Nephron progenitor cell (in vitro differentiated cells): ENCODE results near the gene FIP1L1.

Source experiments
- DNase-seq: peaks from one replicate; pipeline ENCODE4 v3.0.0; 2021
- H3K27ac Mint-ChIP-seq: 2 replicates; pipeline ENCODE4 v1.8.0; 2021; ENCODE audit warnings: mild to moderate bottlenecking, moderate library complexity, mixed read lengths
- H3K27me3 Mint-ChIP-seq: 2 replicates; pipeline ENCODE4 v1.8.0; 2021; ENCODE audit warnings: mild to moderate bottlenecking, low read depth, mixed read lengths; ENCODE audit not compliant: poor library complexity
- H3K36me3 Mint-ChIP-seq: 2 replicates; pipeline ENCODE4 v1.8.0; 2021; ENCODE audit warnings: low read depth, mixed read lengths
- H3K4me1 Mint-ChIP-seq: 2 replicates; pipeline ENCODE4 v1.8.0; 2021; ENCODE audit warnings: mixed read lengths
- H3K4me3 Mint-ChIP-seq: 2 replicates; pipeline ENCODE4 v1.8.0; 2021; ENCODE audit warnings: mild to moderate bottlenecking, moderate library complexity, mixed read lengths
- H3K9me3 Mint-ChIP-seq: 2 replicates; pipeline ENCODE4 v1.8.0; 2021; ENCODE audit warnings: mild to moderate bottlenecking, moderate library complexity, mixed read lengths
- TF ChIP-seq, protein P1 (sequence below): fragments of 200-600 bp; sonication (generic); IDR thresholded peaks from 2 replicates; pipeline ENCODE4 v1.5.0; 2021; ENCODE audit warnings: antibody characterized with exemption

The FIP1L1 gene

DNA sequence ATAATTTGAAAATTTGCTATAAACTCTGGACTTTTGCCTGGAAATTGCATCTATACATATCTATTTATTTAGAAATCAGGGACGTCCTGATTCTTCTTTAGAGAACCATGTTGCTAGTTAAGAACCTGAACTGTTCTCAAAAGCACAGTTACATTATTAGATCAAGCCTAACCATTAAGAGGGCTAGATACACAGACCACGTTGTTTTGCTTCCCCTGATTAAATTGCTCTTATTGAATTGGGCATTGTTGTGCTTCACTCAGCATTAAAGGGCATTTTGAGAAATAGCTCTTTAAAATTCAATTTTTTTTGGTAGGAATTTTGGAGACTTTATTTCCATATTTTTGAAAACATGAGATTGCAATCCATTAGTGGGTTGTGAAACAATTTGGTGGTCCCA lies 44.4 kb downstream of the FIP1L1 start:
- no peaks in the 10 kb centered on the region for H3K4me1 Mint-ChIP-seq
- TF ChIP-seq, protein P1, sequence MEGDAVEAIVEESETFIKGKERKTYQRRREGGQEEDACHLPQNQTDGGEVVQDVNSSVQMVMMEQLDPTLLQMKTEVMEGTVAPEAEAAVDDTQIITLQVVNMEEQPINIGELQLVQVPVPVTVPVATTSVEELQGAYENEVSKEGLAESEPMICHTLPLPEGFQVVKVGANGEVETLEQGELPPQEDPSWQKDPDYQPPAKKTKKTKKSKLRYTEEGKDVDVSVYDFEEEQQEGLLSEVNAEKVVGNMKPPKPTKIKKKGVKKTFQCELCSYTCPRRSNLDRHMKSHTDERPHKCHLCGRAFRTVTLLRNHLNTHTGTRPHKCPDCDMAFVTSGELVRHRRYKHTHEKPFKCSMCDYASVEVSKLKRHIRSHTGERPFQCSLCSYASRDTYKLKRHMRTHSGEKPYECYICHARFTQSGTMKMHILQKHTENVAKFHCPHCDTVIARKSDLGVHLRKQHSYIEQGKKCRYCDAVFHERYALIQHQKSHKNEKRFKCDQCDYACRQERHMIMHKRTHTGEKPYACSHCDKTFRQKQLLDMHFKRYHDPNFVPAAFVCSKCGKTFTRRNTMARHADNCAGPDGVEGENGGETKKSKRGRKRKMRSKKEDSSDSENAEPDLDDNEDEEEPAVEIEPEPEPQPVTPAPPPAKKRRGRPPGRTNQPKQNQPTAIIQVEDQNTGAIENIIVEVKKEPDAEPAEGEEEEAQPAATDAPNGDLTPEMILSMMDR = no peak
- H3K27me3 Mint-ChIP-seq = no peaks in the 10 kb centered on the region
- DNase-seq = no peak
- no peak overlapping the region for H3K4me3 Mint-ChIP-seq
- no peaks in the 10 kb centered on the region for H3K9me3 Mint-ChIP-seq
- peaks cover 26% of the 10 kb centered on the region for H3K36me3 Mint-ChIP-seq
- H3K27ac Mint-ChIP-seq = no peak overlapping the region

GRCh38 chr4:53422367-53422766 lies 44.9 kb downstream of the FIP1L1 start:
- Mint-ChIP-seq H3K4me3 (no peak overlapping the region), H3K4me1 (no peaks in the 10 kb centered on the region), H3K9me3 (no peaks in the 10 kb centered on the region), H3K27me3 (no peaks in the 10 kb centered on the region), H3K27ac (no peak overlapping the region), H3K36me3 (peaks cover 26% of the 10 kb centered on the region)
- DNase-seq = no peak
- TF ChIP-seq, protein P1 = no peak

DNA sequence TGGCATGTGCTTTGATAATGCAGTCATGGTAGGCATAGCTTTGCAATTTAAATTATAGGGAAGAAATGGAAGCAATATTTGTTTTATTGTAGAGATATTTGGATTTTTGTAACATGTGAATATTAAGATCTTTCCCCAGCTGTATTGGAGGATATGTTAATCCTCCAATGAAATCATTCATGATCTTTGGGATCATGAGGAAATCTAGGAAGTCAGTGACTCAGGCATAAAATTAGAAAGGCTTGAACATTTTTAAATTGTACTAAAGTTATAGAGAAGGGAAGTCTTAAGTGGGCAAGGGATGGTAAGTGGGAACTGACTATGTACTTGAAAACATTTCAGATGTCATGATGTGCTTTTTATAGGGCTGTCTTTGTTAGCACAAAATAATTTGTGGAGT lies 46.8 kb downstream of the FIP1L1 start:
- Mint-ChIP-seq H3K4me1 (no peaks in the 10 kb centered on the region), H3K36me3 (peaks cover 27% of the 10 kb centered on the region), H3K27me3 (no peaks in the 10 kb centered on the region), H3K27ac (no peak overlapping the region), H3K4me3 (no peak overlapping the region), H3K9me3 (no peaks in the 10 kb centered on the region)
- no peak for DNase-seq
- TF ChIP-seq, protein P1 = no peak

- Mint-ChIP-seq H3K36me3 (peaks cover 44% of the 10 kb centered on the region), H3K9me3 (no peaks in the 10 kb centered on the region), H3K4me3 (no peak overlapping the region), H3K4me1 (no peaks in the 10 kb centered on the region), H3K27ac (no peak overlapping the region), H3K27me3 (no peaks in the 10 kb centered on the region)
- TF ChIP-seq, protein P1 = no peak
- no peak for DNase-seq
These were observed 49.9 kb downstream of the FIP1L1 start for GRCh38 chr4:53427366-53427765.

- no peak for DNase-seq
- TF ChIP-seq, protein P1 = no peak
- no peaks in the 10 kb centered on the region for H3K9me3 Mint-ChIP-seq
- no peaks in the 10 kb centered on the region for H3K27me3 Mint-ChIP-seq
- no peak overlapping the region for H3K27ac Mint-ChIP-seq
- no peak overlapping the region for H3K4me3 Mint-ChIP-seq
- peaks cover 69% of the 10 kb centered on the region for H3K36me3 Mint-ChIP-seq
- no peaks in the 10 kb centered on the region for H3K4me1 Mint-ChIP-seq
These were observed 53.6 kb downstream of the FIP1L1 start for GRCh38 chr4:53431052-53431451.

- Mint-ChIP-seq H3K27me3 (no peaks in the 10 kb centered on the region), H3K9me3 (no peaks in the 10 kb centered on the region), H3K27ac (no peak overlapping the region), H3K4me3 (no peak overlapping the region), H3K4me1 (no peaks in the 10 kb centered on the region), H3K36me3 (peaks cover 75% of the 10 kb centered on the region)
- TF ChIP-seq, protein P1 = no peak
- DNase-seq = no peak
These were observed 55.3 kb downstream of the FIP1L1 start for GRCh38 chr4:53432528-53433424.
